Progenitor cell of endocrine pancreas (in vitro differentiated cells): Measurements from ENCODE around the gene NRP2. TPM values are rescaled to one million over a fixed set of nuclear protein-coding genes. Genes with fewer than 3 reads are reported as not detected.

Experiments used
- DNase-seq: peaks from one replicate; pipeline ENCODE4 v3.0.0; 2021; ENCODE audit warnings: low spot score; ENCODE audit not compliant: unreplicated experiment
- H3K27ac Mint-ChIP-seq: 2 replicates; pipeline ENCODE4 v1.8.0; 2021; ENCODE audit warnings: mild to moderate bottlenecking, moderate library complexity, mixed read lengths
- H3K27me3 Mint-ChIP-seq: 2 replicates; pipeline ENCODE4 v1.8.0; 2021; ENCODE audit warnings: mixed read lengths
- H3K36me3 Mint-ChIP-seq: 2 replicates; pipeline ENCODE4 v1.8.0; 2022; ENCODE audit warnings: mixed read lengths; ENCODE audit not compliant: insufficient read depth
- H3K4me1 Mint-ChIP-seq: 2 replicates; pipeline ENCODE4 v1.8.0; 2021; ENCODE audit warnings: low read depth, mixed read lengths
- H3K4me3 Mint-ChIP-seq: 2 replicates; pipeline ENCODE4 v1.8.0; 2021; ENCODE audit warnings: low read depth, mild to moderate bottlenecking, moderate library complexity, mixed read lengths
- H3K9me3 Mint-ChIP-seq: 2 replicates; pipeline ENCODE4 v1.8.0; 2021; ENCODE audit warnings: low read depth, mixed read lengths
- CTCF ChIP-seq: fragments of 200-600 bp; sonication (generic); IDR thresholded peaks from one replicate; pipeline ENCODE4 v1.5.0; 2021; ENCODE audit warnings: antibody characterized with exemption, mild to moderate bottlenecking; ENCODE audit not compliant: unreplicated experiment
- total RNA-seq: library from RNA; stranded (reverse); gene quantifications from 2 replicates; pipeline ENCODE4 v1.2.1, GENCODE V29; 2021

The NRP2 gene
- total RNA-seq, 1 donor from 2014 or later = 6.3 TPM

GRCh38 chr2:205722283-205722918 lies 40.1 kb downstream of the NRP2 start:
- H3K9me3 Mint-ChIP-seq = no peaks in the 10 kb centered on the region
- peaks cover 39% of the 10 kb centered on the region for H3K4me1 Mint-ChIP-seq
- H3K36me3 Mint-ChIP-seq = no peaks in the 10 kb centered on the region
- DNase-seq = no peak
- peaks cover 17% of the 10 kb centered on the region for H3K27me3 Mint-ChIP-seq
- TF ChIP-seq CTCF = no peak
- no peak overlapping the region for H3K27ac Mint-ChIP-seq
- H3K4me3 Mint-ChIP-seq = no peak overlapping the region

GRCh38 chr2:205723179-205723578 lies 40.9 kb downstream of the NRP2 start:
- DNase-seq = no peak
- Mint-ChIP-seq H3K4me1 (peaks cover 40% of the 10 kb centered on the region), H3K27me3 (peaks cover 10% of the 10 kb centered on the region), H3K36me3 (no peaks in the 10 kb centered on the region), H3K4me3 (no peak overlapping the region), H3K9me3 (no peaks in the 10 kb centered on the region), H3K27ac (no peak overlapping the region)
- TF ChIP-seq CTCF = no peak

GRCh38 chr2:205725059-205725458 lies 42.8 kb downstream of the NRP2 start:
- no peak overlapping the region for H3K4me3 Mint-ChIP-seq
- H3K27ac Mint-ChIP-seq = peak overlapping the region; percentile 39
- H3K9me3 Mint-ChIP-seq = no peaks in the 10 kb centered on the region
- TF ChIP-seq CTCF = no peak
- H3K27me3 Mint-ChIP-seq = peaks cover 5% of the 10 kb centered on the region
- peaks cover 34% of the 10 kb centered on the region for H3K4me1 Mint-ChIP-seq
- DNase-seq = no peak
- H3K36me3 Mint-ChIP-seq = no peaks in the 10 kb centered on the region

- Mint-ChIP-seq H3K4me1 (peaks cover 44% of the 10 kb centered on the region), H3K36me3 (no peaks in the 10 kb centered on the region), H3K4me3 (no peak overlapping the region), H3K27me3 (peaks cover 2% of the 10 kb centered on the region), H3K9me3 (no peaks in the 10 kb centered on the region), H3K27ac (no peak overlapping the region)
- DNase-seq = no peak
- TF ChIP-seq CTCF = no peak
These were observed 44.2 kb downstream of the NRP2 start for GRCh38 chr2:205726506-205726905.

- H3K9me3 Mint-ChIP-seq = no peaks in the 10 kb centered on the region
- H3K27me3 Mint-ChIP-seq = peaks cover 2% of the 10 kb centered on the region
- no peak for TF ChIP-seq CTCF
- no peak for DNase-seq
- peaks cover 46% of the 10 kb centered on the region for H3K4me1 Mint-ChIP-seq
- no peak overlapping the region for H3K4me3 Mint-ChIP-seq
- no peaks in the 10 kb centered on the region for H3K36me3 Mint-ChIP-seq
- H3K27ac Mint-ChIP-seq = no peak overlapping the region
These were observed 44.9 kb downstream of the NRP2 start for GRCh38 chr2:205727174-205727573.
